Measurements from ENCODE around the gene TNFSF12.
A peak's percentile ranks its signal among the peaks of the same experiment; 100 is the strongest.

TNFSF12 gene, protein sequence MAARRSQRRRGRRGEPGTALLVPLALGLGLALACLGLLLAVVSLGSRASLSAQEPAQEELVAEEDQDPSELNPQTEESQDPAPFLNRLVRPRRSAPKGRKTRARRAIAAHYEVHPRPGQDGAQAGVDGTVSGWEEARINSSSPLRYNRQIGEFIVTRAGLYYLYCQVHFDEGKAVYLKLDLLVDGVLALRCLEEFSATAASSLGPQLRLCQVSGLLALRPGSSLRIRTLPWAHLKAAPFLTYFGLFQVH

DNA sequence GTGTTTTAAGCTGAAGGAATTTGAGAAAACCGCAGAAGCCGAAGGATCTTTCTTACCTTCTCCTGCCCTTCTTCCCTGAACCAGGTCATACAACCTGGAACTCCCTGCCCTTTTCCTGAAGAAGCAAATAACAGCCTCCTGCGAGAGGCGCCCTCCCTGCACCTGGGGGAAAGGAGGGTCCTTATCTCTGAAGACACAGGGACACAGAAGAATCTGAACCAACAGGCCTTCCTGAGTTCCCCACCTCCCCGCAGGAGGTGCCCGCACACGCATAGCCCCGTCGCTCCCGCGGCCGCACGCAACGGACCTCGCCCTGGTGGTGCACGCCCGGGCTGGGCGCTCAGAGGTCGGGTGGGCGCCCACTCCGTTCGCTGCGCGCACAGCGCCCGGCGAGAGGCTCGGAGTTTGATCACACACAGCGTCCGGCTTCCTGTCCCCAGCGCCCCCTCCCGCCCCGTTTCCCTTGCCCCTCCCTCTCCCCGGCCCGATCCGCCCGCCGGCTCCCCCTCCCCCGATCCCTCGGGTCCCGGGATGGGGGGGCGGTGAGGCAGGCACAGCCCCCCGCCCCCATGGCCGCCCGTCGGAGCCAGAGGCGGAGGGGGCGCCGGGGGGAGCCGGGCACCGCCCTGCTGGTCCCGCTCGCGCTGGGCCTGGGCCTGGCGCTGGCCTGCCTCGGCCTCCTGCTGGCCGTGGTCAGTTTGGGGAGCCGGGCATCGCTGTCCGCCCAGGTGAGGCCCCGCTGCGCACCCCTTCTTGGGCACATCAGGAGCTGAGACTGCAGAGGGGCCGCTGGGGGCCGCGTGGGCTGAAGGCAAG is at the start of gene TNFSF12:
Gene TNFSF12 (plus strand): TSS at position 474 of the 816 bp plus-strand sequence. CDS start 96 bp downstream, at position 570.
- H3K4me2 ChIP-seq (ENCODE audit: low read depth, low read length): peak within 1 kb of the TSS; percentile 57; the same call in 1 of the 2 replicates
- no peak for DNase-seq
- TF ChIP-seq EZH2 (optimal IDR thresholded peaks at IDR 0.05; ENCODE audit: low read depth, low read length) (no peak), EZH2phosphoT487 (IDR thresholded peaks at IDR 0.05; ENCODE audit: low read length) (no peak)
- TF ChIP-seq, protein P1, sequence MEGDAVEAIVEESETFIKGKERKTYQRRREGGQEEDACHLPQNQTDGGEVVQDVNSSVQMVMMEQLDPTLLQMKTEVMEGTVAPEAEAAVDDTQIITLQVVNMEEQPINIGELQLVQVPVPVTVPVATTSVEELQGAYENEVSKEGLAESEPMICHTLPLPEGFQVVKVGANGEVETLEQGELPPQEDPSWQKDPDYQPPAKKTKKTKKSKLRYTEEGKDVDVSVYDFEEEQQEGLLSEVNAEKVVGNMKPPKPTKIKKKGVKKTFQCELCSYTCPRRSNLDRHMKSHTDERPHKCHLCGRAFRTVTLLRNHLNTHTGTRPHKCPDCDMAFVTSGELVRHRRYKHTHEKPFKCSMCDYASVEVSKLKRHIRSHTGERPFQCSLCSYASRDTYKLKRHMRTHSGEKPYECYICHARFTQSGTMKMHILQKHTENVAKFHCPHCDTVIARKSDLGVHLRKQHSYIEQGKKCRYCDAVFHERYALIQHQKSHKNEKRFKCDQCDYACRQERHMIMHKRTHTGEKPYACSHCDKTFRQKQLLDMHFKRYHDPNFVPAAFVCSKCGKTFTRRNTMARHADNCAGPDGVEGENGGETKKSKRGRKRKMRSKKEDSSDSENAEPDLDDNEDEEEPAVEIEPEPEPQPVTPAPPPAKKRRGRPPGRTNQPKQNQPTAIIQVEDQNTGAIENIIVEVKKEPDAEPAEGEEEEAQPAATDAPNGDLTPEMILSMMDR (IDR thresholded peaks at IDR 0.05; ENCODE audit: low read length): no peak

DNA sequence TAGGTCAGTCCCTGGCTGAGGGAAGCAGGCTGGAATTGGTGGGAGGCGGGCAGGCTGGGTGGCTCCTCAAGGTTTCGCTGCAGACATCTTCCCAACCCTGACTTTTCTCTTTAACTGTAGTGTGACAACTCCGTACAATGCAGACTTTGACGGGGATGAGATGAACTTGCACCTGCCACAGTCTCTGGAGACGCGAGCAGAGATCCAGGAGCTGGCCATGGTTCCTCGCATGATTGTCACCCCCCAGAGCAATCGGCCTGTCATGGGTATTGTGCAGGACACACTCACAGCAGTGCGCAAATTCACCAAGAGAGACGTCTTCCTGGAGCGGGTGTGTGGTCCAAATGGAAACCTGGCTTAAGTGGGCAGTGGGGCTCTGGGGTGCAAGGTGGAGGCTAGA is 49.7 kb upstream of the TNFSF12 start:
- no peak overlapping the region for H3K27ac ChIP-seq (ENCODE audit: low read length)
- H3K79me2 ChIP-seq (ENCODE audit: low read length): peaks cover 40% of the 10 kb centered on the region
- H3K9ac ChIP-seq (ENCODE audit: low read length): no peak overlapping the region
- TF ChIP-seq, protein P1 (IDR thresholded peaks at IDR 0.05; ENCODE audit: low read length): no peak
- TF ChIP-seq EZH2phosphoT487 (IDR thresholded peaks at IDR 0.05; ENCODE audit: low read length): no peak
- no peak for TF ChIP-seq EZH2 (optimal IDR thresholded peaks at IDR 0.05; ENCODE audit: low read depth, low read length)
- H3K4me3 ChIP-seq (ENCODE audit: low read length): no peak overlapping the region
- no peaks in the 10 kb centered on the region for H3K9me2 ChIP-seq (replicated peaks; ENCODE audit: insufficient read depth, low read length)
- H3K27me3 ChIP-seq (replicated peaks; ENCODE audit: insufficient read depth, low read length): no peaks in the 10 kb centered on the region
- H3K4me2 ChIP-seq (ENCODE audit: low read depth, low read length): no peak overlapping the region
- H3K36me3 ChIP-seq (replicated peaks; ENCODE audit: insufficient read depth, low read length): peaks cover 11% of the 10 kb centered on the region
- no peaks in the 10 kb centered on the region; the same call in 1 of the 2 replicates for H3F3A ChIP-seq (ENCODE audit: insufficient read depth, low read length)
- no peaks in the 10 kb centered on the region for H3K9me3 ChIP-seq (replicated peaks; ENCODE audit: insufficient read depth, low read length)
- peaks cover 3% of the 10 kb centered on the region; the same call in 1 of the 2 replicates for H4K20me1 ChIP-seq (ENCODE audit: insufficient read depth, low read length)
- H2AFZ ChIP-seq (ENCODE audit: low read length): no peak overlapping the region
- no peak for DNase-seq
- H3K4me1 ChIP-seq (ENCODE audit: low read length): no peaks in the 10 kb centered on the region

More for the DNA sequence above, at the start of gene TNFSF12:
- H2AFZ ChIP-seq (ENCODE audit: low read length): 0 out of 2 replicates have a peak within 1 kb of the TSS, but pooled peaks have one; percentile 34
- H3K4me3 ChIP-seq (ENCODE audit: low read length): peak within 1 kb of the TSS; percentile 35
- H4K20me1 ChIP-seq (ENCODE audit: insufficient read depth, low read length): no peaks in the 10 kb centered on the region
- H3K9me3 ChIP-seq (replicated peaks; ENCODE audit: insufficient read depth, low read length): no peaks in the 10 kb centered on the region
- no peak within 1 kb of the TSS for H3K27ac ChIP-seq (ENCODE audit: low read length)
- no peaks in the 10 kb centered on the region for H3K79me2 ChIP-seq (ENCODE audit: low read length)
- H3K9me2 ChIP-seq (replicated peaks; ENCODE audit: insufficient read depth, low read length): no peaks in the 10 kb centered on the region
- peaks cover 18% of the 10 kb centered on the region for H3F3A ChIP-seq (ENCODE audit: insufficient read depth, low read length)
- H3K9ac ChIP-seq (ENCODE audit: low read length): no peak within 1 kb of the TSS
- H3K4me1 ChIP-seq (ENCODE audit: low read length): peaks cover 16% of the 10 kb centered on the region
- peaks cover 7% of the 10 kb centered on the region for H3K27me3 ChIP-seq (replicated peaks; ENCODE audit: insufficient read depth, low read length)
- H3K36me3 ChIP-seq (replicated peaks; ENCODE audit: insufficient read depth, low read length): no peaks in the 10 kb centered on the region

DNA sequence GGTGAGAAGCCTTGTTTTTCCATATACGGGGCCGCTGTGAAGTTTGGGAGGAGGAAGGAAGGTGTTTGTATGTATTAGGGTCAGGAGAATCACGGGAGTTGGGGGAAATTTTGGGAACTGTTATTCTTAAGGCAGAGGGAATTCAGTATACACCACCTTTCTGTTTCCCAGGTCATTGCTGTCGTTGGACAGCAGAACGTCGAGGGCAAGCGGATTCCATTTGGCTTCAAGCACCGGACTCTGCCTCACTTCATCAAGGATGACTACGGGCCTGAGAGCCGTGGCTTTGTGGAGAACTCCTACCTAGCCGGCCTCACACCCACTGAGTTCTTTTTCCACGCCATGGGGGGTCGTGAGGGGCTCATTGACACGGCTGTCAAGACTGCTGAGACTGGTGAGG is 47.1 kb upstream of the TNFSF12 start:
- H3K27me3 ChIP-seq (replicated peaks; ENCODE audit: insufficient read depth, low read length): no peaks in the 10 kb centered on the region
- peaks cover 12% of the 10 kb centered on the region for H3K36me3 ChIP-seq (replicated peaks; ENCODE audit: insufficient read depth, low read length)
- no peaks in the 10 kb centered on the region for H3K9me2 ChIP-seq (replicated peaks; ENCODE audit: insufficient read depth, low read length)
- H3K79me2 ChIP-seq (ENCODE audit: low read length): peaks cover 17% of the 10 kb centered on the region
- no peak overlapping the region for H3K4me3 ChIP-seq (ENCODE audit: low read length)
- H3K9me3 ChIP-seq (replicated peaks; ENCODE audit: insufficient read depth, low read length): no peaks in the 10 kb centered on the region
- no peak overlapping the region for H3K4me2 ChIP-seq (ENCODE audit: low read depth, low read length)
- TF ChIP-seq EZH2phosphoT487 (IDR thresholded peaks at IDR 0.05; ENCODE audit: low read length): no peak
- TF ChIP-seq, protein P1 (IDR thresholded peaks at IDR 0.05; ENCODE audit: low read length): no peak
- no peak for DNase-seq
- H3K27ac ChIP-seq (ENCODE audit: low read length): no peak overlapping the region
- peaks cover 3% of the 10 kb centered on the region; the same call in 1 of the 2 replicates for H3F3A ChIP-seq (ENCODE audit: insufficient read depth, low read length)
- no peak overlapping the region for H2AFZ ChIP-seq (ENCODE audit: low read length)
- no peak overlapping the region for H3K9ac ChIP-seq (ENCODE audit: low read length)
- no peaks in the 10 kb centered on the region for H4K20me1 ChIP-seq (ENCODE audit: insufficient read depth, low read length)
- H3K4me1 ChIP-seq (ENCODE audit: low read length): no peaks in the 10 kb centered on the region
